Activated CD4-positive, CD25-positive, alpha-beta regulatory T cell treated with anti-CD3 and anti-CD28 coated beads, Interleukin-2, amount 50 U/mL, for 72 hours (primary cell): ENCODE results near the gene FAT2.
A peak's percentile ranks its signal among the peaks of the same experiment; 100 is the strongest.
"Not testable (repeated sequence)": the region's sequence is repeated elsewhere in the genome, so short reads cannot be mapped to it uniquely, and the experiment has no call there.

Experiments used
- DNase-seq: peaks from one replicate; pipeline ENCODE4 v3.0.0; 2021

Gene FAT2

GRCh38 chr5:151612689-151613427 is 21.7 kb upstream of the FAT2 start:
- peak; percentile 51 for DNase-seq

- DNase-seq = no peak
Measured at GRCh38 chr5:151611127-151611775, 20.1 kb upstream of the FAT2 start.

- DNase-seq = no peak
Measured at GRCh38 chr5:151608522-151608921, 17.4 kb upstream of the FAT2 start.

GRCh38 chr5:151607304-151607703 is 16.2 kb upstream of the FAT2 start:
- no peak for DNase-seq

- no peak for DNase-seq
Measured at GRCh38 chr5:151605559-151605958, 14.4 kb upstream of the FAT2 start.

- DNase-seq = no peak
Measured at GRCh38 chr5:151602806-151603205, 11.7 kb upstream of the FAT2 start.

- DNase-seq = no peak
Measured at GRCh38 chr5:151601391-151601790, 10.3 kb upstream of the FAT2 start.

GRCh38 chr5:151600069-151600665 is 9.0 kb upstream of the FAT2 start:
- DNase-seq = no peak

GRCh38 chr5:151598984-151599383 is 7.9 kb upstream of the FAT2 start:
- DNase-seq = no peak

- DNase-seq = no peak
Measured at GRCh38 chr5:151598549-151598948, 7.4 kb upstream of the FAT2 start.

GRCh38 chr5:151597749-151598148 is 6.6 kb upstream of the FAT2 start:
- no peak for DNase-seq

GRCh38 chr5:151596828-151597539 is 5.9 kb upstream of the FAT2 start:
- no peak for DNase-seq

GRCh38 chr5:151595411-151595826 is 4.3 kb upstream of the FAT2 start:
- no peak for DNase-seq

GRCh38 chr5:151592855-151593408 is 1.8 kb upstream of the FAT2 start:
- no peak for DNase-seq

GRCh38 chr5:151589878-151590570 is 1.1 kb downstream of the FAT2 start:
- no peak for DNase-seq

GRCh38 chr5:151587796-151588555 is 3.2 kb downstream of the FAT2 start:
- no peak for DNase-seq

- no peak for DNase-seq
Measured at GRCh38 chr5:151585970-151586369, 5.2 kb downstream of the FAT2 start.

GRCh38 chr5:151585344-151585743 is 5.8 kb downstream of the FAT2 start:
- DNase-seq = not testable (repeated sequence)

- no peak for DNase-seq
Measured at GRCh38 chr5:151584057-151584937, 6.8 kb downstream of the FAT2 start.

GRCh38 chr5:151581812-151582583 is 9.1 kb downstream of the FAT2 start:
- no peak for DNase-seq
